ENCODE results near the gene GPC3.

The GPC3 gene

DNA sequence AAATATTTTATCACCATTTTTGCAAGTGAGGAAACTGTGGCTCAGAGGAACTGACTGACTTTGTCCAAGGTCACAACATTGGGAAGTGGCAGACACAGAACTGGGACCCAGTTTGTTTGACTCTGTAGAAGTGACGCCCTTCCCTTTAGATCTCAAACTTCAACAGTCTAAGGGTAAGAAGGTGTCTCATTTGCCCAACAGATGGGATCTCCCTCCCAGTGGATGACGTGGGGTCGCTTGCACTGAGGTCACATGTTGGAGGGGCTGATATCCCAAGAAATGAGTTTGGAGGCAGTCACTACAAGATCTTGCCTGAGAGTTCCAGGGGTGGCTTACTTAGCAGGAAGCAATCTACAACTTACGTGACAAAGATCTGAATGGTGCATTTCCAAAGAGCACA lies 397.6 kb downstream of the GPC3 start:
- DNase-seq, result no peak

DNA sequence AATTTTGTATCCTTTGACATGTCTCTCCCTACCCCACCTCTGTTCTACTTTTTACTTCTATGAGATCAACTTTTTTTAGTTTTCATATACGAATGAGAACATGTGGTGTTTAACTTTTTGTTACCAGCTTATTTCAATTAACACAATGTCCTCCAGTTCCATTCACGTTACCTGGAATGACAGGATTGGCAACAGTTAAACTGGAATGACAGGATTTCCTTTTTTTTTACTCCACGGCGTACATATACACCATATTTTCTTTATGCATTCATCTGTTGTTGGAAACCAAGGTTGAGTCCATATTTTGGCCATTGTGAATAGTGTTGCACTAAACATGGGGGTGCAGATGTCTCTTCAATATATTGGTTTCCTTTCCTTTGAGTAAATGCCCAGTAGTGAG lies 398.3 kb downstream of the GPC3 start:
- no peak for DNase-seq

DNA sequence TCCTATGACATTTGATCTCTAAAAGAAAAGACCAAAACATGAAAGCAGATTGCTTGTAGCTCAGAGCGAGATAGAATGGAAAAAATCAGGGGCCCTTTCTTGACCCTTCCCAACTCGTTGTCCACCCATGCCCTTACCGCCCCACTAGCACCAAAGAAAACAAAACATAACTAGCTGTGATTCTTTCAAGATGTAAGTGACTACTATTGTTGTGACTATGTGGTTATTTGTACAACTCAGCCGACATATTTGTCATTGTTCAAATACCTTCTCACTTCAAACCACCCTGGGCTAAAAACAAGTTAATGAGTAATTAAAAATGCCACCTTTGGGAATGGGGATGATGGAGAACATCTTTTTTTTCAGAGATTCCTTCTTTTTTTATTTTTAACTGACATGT lies 399.0 kb downstream of the GPC3 start:
- no peak for DNase-seq

DNA sequence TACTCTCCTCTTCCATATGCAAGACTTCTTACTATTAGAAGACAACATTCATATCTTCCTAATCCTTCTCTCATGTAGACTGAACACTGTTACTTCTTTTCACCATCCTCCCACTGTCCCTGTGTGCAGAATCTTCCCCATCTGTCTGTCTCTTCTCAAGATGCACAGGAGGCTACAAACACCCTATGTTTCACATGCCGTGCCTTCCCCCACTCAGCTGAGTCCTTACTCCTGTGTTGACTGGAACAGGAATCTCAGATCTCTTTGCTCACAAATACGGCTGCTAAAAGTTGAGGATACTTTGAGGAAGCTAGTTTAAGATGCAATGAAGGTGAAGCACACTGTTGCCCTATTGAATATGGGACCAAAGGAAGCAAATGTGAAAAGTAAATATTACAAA lies 401.6 kb downstream of the GPC3 start:
- DNase-seq, result no peak

DNA sequence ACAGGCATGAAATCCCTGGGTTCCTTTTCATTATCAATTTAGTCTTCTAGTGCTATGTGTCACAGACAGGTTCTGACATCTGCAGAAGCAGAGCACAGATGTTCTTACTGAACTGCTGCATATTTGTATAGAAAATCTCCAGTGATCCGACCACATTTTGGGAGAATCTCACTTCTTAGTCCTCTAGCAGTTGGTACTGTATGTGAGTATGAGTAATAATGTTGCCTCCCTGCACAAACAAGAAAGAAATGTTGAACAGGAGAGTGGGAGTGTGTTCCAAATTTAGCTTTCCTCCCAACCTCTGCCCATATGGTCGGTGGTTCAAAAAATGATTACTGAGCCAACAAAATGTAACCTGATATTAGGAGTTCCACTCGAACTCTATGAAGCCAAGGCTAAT lies 404.8 kb downstream of the GPC3 start:
- DNase-seq, result no peak

DNA sequence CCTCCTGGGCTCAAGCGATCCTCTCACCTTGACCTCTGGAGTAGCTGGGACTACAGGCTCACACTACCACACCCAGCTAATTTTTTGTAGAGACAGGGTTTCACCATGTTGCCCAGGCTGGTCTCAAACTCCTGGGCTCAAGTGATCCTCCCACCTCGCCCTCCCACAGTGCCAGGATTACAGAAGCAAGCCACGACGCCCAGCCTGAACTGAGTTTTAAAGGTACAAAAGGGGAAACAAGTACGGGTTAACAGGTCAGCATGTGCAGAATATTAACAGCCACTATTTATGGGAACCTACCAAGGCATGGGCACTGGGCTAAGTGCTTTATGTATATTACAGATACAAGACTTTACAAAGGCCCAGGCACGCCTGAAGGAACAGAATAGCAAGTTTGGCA lies 405.8 kb downstream of the GPC3 start:
- DNase-seq, result no peak

DNA sequence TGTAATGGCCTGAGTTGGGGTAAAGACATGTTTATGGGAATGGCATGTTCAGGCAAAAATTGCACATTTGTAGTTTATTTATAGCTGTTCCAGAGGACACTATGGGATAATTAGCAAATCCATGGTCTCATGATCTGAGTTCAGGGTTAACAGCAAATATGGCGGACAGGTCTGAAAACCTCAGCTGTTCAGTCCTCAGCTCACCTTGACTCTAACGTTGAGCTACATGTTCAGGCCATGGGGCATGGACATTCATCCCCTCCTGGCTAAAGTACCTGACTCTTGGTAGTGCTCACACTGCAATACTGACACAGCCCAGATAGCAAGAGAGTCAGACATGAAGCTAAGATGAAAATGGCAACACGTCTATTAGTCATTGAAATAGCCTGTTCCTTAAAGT lies 408.5 kb downstream of the GPC3 start:
- no peak for DNase-seq

DNA sequence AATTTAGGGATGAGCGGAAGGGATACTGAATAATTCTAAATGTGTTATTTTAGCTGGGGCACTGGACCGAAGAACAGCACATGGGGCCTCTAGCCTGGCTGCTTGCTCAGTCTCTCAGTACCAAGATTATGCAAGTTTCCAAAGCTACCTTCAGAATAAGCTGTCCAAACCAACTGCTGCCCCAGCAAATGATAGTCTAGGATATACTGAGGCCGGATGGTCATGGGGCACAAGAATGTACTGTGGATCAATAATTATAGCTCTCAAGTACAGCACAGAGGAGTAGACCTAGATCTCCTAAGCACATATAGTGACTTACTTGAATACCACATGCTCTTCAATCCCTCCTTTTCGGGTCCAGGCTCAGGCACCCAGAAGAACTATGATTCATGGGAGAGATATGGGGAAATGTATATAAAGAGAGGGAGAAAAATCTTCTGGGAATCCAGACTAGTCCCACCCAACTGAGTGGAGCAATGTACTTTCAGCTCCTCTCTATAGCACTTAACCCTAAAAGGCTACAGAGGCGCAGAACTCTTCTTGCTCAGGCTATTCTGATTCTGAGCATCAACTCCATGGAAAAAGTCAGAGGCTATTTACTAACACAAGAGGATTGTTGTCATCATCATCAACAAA lies 409.8 kb downstream of the GPC3 start:
- DNase-seq, result no peak

DNA sequence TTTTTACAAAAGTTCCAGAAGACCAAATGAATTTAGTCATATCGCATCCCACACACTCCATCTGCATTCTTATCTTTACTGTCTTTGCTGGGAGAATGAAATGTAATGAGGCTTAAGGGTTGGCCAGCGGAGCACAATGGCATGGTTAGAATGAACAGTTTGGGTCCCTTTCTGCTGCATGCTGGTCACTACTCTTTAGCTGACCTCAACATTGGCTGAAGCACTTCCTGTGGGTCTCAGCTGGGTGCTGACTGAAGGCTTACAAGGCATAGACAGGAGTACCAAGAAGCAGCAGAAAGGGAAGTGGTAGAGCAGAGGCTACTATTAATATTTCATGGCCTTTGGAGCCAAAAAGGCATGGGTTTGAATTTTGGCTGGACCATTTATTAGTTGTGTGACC lies 410.7 kb downstream of the GPC3 start:
- no peak for DNase-seq

DNA sequence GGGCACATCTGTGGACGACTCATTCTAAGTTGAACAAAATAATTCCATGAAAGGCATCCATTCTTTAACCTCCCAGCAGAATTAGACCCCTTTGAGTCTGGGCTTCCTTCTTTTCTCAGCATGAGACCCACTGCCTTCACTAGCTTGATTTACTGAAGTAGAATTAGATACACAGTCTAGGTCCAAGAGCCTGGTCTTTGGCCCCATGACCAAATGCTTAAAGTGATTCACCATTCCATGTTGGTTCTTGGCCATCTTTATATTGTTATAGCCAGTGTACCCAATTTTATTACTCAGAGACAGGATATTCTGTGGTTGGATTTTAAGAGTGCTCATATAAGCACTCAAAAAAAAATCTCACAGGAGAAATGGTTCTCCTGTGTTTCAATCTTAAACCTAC lies 414.8 kb downstream of the GPC3 start:
- no peak for DNase-seq

DNA sequence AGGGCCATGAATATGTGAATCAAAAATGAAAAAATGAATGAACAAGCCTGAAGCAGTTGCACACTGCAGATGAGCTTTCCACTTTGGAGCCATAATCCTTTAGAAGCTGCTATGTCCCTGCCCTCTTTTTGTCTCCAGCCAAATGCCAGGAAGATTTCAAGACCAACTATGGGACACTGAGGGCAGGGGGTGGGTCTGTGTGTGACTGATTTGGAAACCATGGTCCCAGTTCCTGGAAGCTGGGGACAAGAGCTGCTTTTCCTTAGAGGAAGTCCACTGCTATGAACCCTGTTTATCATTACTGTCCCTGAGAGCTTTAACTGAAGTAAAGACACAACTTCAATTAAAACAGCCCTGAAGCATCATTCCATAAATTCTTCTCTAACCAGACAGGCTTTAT lies 416.2 kb downstream of the GPC3 start:
- no peak for DNase-seq

DNA sequence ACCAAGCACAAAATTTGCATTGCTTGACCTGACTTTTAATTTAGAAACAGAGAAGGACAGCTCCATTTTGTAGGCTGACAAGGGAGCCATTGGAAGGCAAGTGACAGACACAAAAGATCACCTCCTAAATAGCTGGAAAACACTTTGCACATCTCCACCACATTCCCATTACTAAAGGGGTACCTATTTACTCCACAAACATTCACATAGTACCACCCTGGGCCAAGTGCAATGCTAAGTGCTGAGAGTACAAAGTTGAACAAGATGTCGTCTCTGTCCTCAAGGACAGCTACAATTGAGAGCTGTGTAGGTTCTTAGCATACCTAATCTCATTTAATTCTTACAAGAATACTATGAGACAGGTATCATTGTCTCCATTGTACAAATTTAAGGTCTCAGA lies 417.3 kb downstream of the GPC3 start:
- DNase-seq, result no peak

DNA sequence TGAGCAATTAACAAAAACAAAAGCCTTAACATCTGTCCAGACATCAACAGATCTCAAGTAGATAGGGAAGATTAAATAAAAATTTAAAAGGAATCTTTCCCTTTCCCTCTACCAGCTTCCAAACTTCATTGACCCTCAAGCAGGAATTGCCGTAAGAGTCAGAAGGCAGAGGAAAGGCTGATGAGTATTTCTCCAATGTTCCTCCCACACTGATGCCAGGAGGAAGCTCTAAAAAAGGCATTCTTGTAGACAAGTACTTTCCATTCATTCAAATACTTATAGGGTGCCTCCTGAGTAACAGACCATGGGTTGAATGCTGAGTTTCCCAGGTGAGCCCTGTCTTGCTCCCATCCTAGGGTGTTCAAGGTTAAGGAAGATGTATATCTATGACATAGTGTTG lies 418.5 kb downstream of the GPC3 start:
- no peak for DNase-seq

DNA sequence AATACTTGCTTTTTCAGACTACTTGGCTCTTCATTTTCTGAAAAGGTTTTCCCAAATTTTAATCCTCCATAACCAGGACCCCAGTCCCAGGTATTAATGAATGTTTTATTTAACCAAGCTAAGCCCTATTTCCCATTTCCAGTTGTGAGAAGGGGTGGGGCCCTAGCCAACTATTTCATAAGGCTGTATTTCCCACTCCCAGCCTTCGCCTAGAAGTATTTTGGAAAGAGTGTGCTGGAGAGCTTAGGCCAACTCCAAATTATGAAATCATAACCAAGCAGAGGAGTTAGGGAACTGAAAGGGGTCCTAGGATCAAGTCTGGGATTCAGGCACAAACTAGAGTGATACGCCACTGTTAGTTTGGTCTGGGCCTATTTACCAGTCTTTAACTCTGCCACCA lies 421.7 kb downstream of the GPC3 start:
- no peak for DNase-seq

DNA sequence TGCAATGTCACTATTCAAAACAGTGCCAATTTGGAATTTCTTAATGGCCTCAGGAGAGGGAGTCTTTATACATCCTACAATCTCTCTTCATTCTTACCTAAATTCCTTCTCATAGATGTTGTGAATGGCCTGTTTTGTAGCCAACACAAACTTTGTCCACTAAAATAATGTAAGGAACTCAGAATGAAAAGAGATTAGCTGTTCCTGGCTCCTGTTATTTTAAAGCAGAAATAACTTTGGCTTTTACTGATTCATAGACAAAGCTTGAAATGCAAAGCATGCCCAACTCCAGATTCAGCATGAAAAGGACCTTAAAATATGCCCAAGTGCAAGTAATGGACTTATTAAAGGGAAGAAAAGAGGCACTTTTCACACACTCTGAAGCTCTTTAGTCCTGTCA lies 424.1 kb downstream of the GPC3 start:
- DNase-seq, result no peak

DNA sequence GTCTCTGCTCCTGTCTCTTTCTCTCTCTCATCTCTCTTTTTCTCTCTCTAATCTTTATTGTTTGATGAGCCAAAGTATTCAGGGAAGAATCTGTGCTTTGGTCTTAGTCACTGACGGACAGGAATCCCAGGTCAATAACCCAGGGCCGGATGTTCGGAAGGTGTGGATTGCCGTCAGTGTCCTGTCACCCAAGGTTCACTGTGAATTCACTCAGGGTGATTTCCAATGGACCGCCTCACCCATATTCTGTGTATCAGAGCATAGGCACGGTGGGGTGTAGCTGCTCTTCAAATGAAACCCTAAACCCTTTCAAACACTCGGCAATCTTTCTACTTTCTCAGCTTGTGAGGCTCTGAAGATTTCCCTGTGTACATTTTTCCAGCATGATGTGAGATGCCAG lies 425.5 kb downstream of the GPC3 start:
- DNase-seq, result no peak

DNA sequence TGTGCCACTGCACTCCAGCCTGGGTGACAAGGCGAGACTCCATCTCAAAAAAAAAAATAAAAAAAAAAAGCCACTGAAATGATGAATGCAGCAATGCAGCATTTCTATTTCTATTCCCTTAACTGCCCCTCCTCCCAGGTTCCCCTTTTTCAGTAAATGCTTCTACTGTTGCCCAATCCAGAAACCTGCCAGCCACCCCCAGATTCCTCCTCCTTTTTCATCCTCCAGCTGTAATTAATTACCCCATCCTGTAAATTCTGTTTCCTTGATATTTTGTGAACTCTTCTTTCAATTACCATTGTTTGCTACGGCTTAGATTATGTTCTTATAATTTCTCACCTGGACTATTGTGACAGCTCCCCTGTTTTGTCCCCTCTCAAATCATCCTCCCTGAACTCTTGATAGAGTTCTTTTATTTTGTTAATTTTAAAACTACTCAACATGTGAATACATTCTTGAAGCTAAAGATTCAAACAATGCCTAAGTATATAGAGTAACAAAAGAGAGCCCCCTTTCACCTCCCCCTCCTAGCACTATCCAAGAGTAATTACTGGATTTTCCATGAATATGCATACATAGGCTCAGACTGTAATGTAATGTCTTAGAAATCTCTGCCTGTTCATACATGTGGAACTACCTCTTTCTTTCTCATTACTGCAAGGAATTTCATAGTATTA lies 429.5 kb downstream of the GPC3 start:
- no peak for DNase-seq

DNA sequence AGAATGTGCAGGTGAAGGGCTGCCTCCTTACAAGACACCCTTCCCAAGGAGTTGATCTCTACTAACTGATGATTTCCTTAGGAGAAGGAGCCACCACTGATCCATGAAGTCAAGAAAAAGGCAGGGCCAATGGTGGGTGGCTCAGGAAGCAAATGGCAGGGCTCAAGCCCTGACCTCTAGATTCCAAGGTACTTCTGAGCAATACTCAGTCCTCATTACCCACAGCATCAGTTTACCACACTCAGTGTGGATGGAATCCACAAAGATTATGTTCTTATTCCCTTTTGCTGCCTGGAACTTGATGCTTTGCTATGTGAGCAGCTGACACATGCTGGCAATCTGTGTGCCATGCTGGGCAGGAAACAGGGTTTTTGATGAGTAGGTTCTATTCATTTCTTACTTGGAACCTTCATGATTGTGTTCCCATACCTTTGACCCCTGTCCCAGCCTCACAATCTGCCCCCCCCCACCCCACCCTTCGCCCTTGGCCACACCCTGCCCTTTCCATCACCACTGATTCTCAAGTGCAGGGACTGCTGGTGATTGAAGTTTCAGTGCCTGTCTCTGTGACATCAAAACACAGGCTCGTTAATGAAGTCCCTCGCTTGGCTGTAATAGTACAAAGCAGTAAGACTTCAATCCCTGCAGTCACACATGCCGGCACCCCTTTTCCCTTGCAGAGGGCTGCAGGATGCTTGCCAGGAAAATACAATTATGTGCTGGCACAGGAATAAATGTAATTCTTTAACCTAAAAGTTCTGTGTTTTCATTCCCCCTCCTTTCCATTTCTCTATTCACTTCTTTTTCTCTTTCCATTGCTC lies 434.5 kb downstream of the GPC3 start:
- DNase-seq, result no peak

DNA sequence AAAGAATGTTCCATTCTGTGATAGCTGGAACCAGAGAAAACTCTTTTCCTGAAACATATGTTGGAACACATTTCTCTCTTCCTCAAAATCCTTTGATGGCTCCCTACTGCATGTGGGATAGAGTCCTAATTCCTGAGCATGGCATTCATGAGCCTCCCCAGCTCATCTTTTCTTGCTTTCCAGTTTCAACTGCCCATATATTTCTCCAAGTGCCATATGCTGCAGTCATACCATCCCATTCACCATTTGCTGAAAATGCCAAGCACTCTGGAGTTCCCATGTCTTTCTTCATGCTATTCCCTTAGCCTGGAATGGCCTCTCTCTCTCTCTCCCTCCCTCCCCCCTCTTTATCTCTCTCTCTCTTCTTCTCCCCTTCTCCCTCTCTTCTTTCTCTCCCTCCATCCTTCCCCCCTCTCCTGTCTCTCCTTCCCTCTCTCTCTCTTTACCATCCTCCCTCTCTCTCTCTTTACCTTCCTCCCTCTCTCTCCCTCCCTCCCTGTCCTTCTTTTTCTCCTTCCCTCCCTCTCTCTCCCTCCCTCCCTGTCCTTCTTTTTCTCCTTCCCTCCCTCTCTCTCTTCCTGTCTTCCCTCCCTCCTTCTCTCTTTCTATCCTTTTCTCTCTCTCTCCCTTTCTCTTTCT lies 436.0 kb downstream of the GPC3 start:
- no peak for DNase-seq

DNA sequence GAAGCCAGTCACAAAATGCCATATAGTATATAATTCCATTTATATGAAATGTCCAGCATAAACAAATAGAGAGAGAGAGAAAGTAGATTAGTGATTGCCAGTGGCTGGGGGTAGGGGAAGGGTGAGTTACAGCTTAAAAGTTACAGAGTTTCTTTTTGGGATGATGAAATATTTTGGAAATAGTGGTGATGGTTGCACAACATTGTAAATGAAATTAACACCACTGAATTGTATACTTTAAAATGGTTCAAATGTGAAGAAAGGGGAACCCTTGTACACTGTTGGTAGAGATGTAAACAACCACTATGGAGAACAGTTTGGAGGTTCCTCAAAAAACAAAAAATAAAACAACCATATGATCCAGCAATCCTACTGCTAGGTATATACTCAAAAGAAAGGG lies 439.0 kb downstream of the GPC3 start:
- no peak for DNase-seq

DNA sequence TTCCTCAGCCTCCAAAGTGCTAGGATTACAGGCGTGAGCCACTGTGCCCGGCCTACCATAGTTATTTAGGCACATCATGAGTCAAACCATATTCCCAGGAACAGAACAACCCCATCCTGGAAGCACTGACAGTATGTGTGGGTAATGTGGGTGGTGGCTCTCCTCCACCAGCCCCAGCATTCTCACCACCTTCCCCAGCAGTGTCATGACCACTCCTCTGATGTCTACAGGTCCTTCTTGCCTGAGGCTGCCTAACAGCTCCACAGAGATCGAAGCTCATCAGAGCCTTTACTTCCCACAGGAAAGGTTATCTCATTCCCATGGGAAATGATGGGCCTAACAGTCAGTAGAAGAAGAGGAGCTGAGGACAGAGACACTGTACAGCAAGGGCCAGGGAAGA lies 440.6 kb downstream of the GPC3 start:
- DNase-seq, result no peak

DNA sequence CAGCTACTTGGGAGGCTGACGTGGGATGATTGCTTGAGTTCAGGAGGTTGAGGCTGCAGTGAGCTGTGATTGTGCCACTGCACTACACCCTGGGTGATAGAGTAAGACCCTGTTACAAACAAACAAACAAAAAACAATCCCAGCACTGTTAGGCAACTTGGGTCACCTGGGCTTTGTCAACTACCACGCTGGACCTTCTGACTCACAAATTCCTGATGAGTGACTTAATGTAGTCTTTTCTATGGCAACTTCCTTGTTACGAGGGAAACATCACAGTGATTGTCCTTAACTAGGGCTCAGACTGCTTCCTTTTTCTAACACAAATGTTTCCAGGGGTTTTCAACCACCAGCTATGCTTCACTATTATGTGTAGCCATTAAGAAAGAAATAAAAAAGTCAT lies 441.3 kb downstream of the GPC3 start:
- no peak for DNase-seq

DNA sequence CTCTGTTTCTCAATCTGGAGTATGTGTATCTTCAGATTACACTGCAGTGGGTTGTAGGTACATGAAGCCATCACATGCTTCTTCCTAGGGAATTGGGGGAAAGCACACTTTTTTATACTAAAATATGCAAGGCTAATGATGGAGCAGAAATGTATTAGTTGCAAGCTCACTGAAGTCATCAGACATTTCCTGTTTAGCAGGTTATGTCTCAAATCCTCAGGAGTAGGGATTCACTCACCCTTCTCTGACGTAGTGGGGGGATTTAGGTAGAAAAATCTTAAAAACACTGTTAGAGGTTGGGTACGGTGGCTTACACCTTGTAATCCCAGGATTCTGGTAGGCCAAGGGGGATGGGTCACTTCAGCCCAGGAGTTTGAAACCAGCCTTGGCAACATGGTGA lies 441.7 kb downstream of the GPC3 start:
- no peak for DNase-seq

DNA sequence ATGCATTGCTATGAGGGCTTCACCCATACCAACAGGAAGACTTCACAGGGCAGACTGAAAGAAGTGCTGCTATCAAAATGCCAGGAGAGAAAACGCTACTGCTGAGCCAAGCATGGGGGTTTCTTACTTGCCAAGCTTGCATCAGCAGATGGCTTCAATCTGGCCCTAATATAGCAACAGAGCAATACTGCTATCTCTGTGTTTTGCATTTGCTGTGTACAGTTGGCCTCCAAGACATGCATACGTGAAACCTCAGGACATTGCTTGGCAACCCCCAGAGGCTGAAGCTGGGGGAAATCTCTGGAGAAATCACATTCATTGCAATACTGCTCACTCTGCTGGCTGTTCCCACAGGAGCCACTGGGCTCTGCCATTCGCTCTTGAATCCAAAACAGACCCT lies 442.9 kb downstream of the GPC3 start:
- DNase-seq, result no peak

Data from activated CD4-positive, alpha-beta T cell treated with anti-CD3 and anti-CD28 coated beads, Interleukin-2, amount 50 U/mL, for 48 hours (primary cell).